Natural killer cell (primary cell): ENCODE results near the gene TEX2. TPM values are rescaled to one million over a fixed set of nuclear protein-coding genes. Genes with fewer than 3 reads are reported as not detected.

Experiments used
- ATAC-seq, 3 donors: fragments of 150-1000 bp in 2 of 3; fragments of 200-7000 bp in 1 of 3; cut with Tn5 transposase; 1 replicate in 1 of 3; 2 replicates in 2 of 3; pipeline ENCODE4 v1.10.0; 2021; ENCODE audit warnings: mild to moderate bottlenecking in 2 of 3, moderate library complexity in 2 of 3
- DNase-seq, 2 donors: peaks; one replicate each; pipeline versions ENCODE4 v3.0.0 to v3.0.0-alpha.2; 2013 to 2021; ENCODE audit warnings: mixed read lengths in 1 of 2
- H3K27ac ChIP-seq: one replicate; pipeline ENCODE4 v1.5.1; 2013; ENCODE audit warnings: mild to moderate bottlenecking, low read length
- H3K27me3 ChIP-seq: one replicate; pipeline ENCODE4 v1.6.1; 2013; ENCODE audit warnings: low read length; ENCODE audit not compliant: control insufficient read depth, insufficient read depth
- H3K36me3 ChIP-seq: one replicate; pipeline ENCODE4 v1.6.1; 2013; ENCODE audit warnings: low read length; ENCODE audit not compliant: control insufficient read depth, insufficient read depth
- H3K4me1 ChIP-seq: one replicate; pipeline ENCODE4 v1.6.1; 2013; ENCODE audit warnings: low read length; ENCODE audit not compliant: control insufficient read depth, insufficient read depth
- H3K4me3 ChIP-seq: one replicate; pipeline ENCODE4 v1.5.1; 2013; ENCODE audit warnings: low read length
- H3K9me3 ChIP-seq: one replicate; pipeline ENCODE4 v1.6.1; 2013; ENCODE audit warnings: low read length; ENCODE audit not compliant: control insufficient read depth, insufficient read depth
- H3K27ac Mint-ChIP-seq, 2 donors: one replicate each; pipeline ENCODE4 v1.8.0; 2022; ENCODE audit warnings: mild to moderate bottlenecking in 2 of 2, mixed read lengths in 2 of 2, moderate library complexity in 1 of 2
- H3K27me3 Mint-ChIP-seq, 2 donors: one replicate each; pipeline ENCODE4 v1.8.0; 2022; ENCODE audit warnings: low read depth in 2 of 2, mixed read lengths in 2 of 2
- H3K36me3 Mint-ChIP-seq: one replicate; pipeline ENCODE4 v1.8.0; 2022; ENCODE audit warnings: mixed read lengths
- H3K4me1 Mint-ChIP-seq, 2 donors: one replicate each; pipeline ENCODE4 v1.8.0; 2022; ENCODE audit warnings: mixed read lengths in 2 of 2
- H3K4me3 Mint-ChIP-seq: one replicate; pipeline ENCODE4 v1.8.0; 2022; ENCODE audit warnings: mild to moderate bottlenecking, moderate library complexity, mixed read lengths
- H3K9me3 Mint-ChIP-seq, 2 donors: one replicate each; pipeline ENCODE4 v1.8.0; 2022; ENCODE audit warnings: mixed read lengths in 2 of 2
- WGBS: methylation state at CpG from one replicate; pipeline ENCODE4 v1.1.7; 2013; ENCODE audit warnings: missing lambda C conversion rate; ENCODE audit not compliant: insufficient coverage; 5-methylcytosine and 5-hydroxymethylcytosine counted together
- intact Hi-C: fragments of 100-400 bp; cut with micrococcal nuclease; formaldehyde crosslinking; loops from one replicate; pipeline ENCODE4 v1.14.2; 2022
- total RNA-seq, 4 donors: library from RNA; stranded (reverse); fragments of 120-200 nt in 1 of 4; gene quantifications; one replicate each; pipeline versions ENCODE4 v1.2.3 to v1.2.4, GENCODE V29; 2013 to 2022
- TF ChIP-seq, protein P1 (sequence below): fragments of 200-600 bp; IDR thresholded peaks from one replicate; pipeline ENCODE4 v1.8.0; 2022; ENCODE audit warnings: antibody characterized with exemption

TEX2 gene
- total RNA-seq, 3 donors from 2014 or later (not counting 1 experiment from before 2014, with no cell fraction given), result 8.3 to 16.3 (median 11.3) TPM

DNA sequence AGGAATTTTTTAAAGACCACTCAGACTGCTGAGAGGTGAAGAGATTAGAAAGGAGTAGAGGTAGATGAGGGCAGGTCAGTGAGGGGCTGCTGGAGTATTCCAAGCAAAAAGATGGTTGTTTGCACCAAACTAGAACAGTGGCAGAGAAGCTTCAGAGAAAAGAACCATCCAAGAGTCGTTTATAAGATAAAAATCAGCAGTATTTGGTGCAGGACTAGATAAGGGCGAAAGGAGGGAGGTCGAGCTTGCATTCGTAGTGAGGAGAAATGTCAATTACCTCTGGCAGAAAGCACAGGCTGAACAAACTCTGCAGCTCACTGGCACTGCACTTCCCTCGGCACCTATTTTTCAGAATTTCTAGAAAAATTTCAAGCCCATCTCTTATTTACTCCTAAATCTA, 9.6 kb downstream of the TEX2 start:
- Histone ChIP-seq H3K4me1 (no peaks in the 10 kb centered on the region), H3K9me3 (no peaks in the 10 kb centered on the region), H3K27ac (no peak overlapping the region), H3K36me3 (no peaks in the 10 kb centered on the region), H3K27me3 (no peaks in the 10 kb centered on the region), H3K4me3 (no peak overlapping the region)
- intact Hi-C loops, result no loop called here
- ATAC-seq, result no peak
- Mint-ChIP-seq H3K27ac (no peak overlapping the region), H3K36me3 (no peaks in the 10 kb centered on the region), H3K9me3 (no peaks in the 10 kb centered on the region), H3K27me3 (no peaks in the 10 kb centered on the region), H3K4me3 (no peak overlapping the region), H3K4me1 (peaks cover 0 to 6% of the 10 kb centered on the region in 2 donors)
- WGBS, result 83% methylated on average over 5 of the region's 5 CpGs
- TF ChIP-seq, protein P1, sequence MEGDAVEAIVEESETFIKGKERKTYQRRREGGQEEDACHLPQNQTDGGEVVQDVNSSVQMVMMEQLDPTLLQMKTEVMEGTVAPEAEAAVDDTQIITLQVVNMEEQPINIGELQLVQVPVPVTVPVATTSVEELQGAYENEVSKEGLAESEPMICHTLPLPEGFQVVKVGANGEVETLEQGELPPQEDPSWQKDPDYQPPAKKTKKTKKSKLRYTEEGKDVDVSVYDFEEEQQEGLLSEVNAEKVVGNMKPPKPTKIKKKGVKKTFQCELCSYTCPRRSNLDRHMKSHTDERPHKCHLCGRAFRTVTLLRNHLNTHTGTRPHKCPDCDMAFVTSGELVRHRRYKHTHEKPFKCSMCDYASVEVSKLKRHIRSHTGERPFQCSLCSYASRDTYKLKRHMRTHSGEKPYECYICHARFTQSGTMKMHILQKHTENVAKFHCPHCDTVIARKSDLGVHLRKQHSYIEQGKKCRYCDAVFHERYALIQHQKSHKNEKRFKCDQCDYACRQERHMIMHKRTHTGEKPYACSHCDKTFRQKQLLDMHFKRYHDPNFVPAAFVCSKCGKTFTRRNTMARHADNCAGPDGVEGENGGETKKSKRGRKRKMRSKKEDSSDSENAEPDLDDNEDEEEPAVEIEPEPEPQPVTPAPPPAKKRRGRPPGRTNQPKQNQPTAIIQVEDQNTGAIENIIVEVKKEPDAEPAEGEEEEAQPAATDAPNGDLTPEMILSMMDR, result no peak
- DNase-seq, result no peak

DNA sequence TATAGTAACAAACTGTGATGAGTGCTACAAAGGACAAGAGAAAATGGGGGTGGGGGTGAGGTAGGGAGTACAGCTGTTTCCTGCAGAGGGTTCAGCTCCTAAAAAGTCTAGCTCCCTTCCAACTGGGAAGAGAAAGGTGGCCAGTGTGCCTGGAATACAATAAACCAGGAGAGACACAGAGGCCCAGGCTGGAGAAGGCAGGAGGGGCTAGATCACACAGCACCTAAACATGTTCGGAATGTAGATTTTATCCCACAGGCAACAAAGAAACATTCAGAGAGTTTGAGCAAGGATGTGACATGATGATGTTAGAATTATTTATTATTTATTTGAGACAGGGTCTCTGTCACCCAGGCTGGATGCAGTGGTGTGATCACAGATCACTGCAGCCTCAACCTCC, 10.2 kb downstream of the TEX2 start:
- Histone ChIP-seq H3K36me3 (no peaks in the 10 kb centered on the region), H3K27ac (no peak overlapping the region), H3K27me3 (no peaks in the 10 kb centered on the region), H3K9me3 (no peaks in the 10 kb centered on the region), H3K4me3 (no peak overlapping the region), H3K4me1 (no peaks in the 10 kb centered on the region)
- no peak overlapping the region for H3K4me3 Mint-ChIP-seq
- H3K27me3 Mint-ChIP-seq, result no peaks in the 10 kb centered on the region
- no peaks in the 10 kb centered on the region for H3K36me3 Mint-ChIP-seq
- ATAC-seq (no peak), DNase-seq (no peak)
- no CpG with 5 or more reads among the region's 1 CpG for WGBS
- H3K9me3 Mint-ChIP-seq, result no peaks in the 10 kb centered on the region
- intact Hi-C loops, result no loop called here
- TF ChIP-seq, protein P1, result no peak
- H3K27ac Mint-ChIP-seq, result no peak overlapping the region
- peaks cover 0 to 6% of the 10 kb centered on the region in 2 donors for H3K4me1 Mint-ChIP-seq

DNA sequence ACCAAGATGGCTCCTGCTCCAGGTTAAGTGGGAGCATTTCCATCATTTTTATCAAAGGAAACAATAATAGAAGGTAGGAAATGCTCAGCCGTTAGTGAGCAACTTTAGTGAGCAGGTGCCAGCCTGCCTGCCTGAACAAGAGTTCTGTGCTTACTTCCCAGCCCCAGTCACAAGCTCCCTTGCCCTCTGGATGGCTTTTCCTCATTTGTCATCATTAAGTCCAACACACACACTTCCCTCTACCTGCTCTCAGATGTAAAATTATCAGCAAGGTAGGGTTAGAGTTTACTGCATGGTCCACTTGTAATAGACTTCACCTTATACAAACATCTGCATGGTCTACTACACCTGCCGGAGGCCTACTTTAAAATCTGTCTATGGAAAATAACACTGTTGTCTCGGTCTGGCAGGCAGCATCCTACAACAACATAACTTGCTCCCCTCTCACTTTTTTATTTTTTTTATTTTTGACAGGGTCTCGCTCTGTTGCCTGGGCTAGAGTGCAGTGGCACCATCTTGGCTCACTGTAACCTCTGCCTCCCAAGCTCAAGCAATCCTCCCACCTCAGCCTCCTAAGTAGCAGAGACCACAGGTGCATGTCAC, 12.7 kb downstream of the TEX2 start:
- no peak overlapping the region for H3K4me3 ChIP-seq
- Mint-ChIP-seq H3K27ac (no peak overlapping the region), H3K36me3 (no peaks in the 10 kb centered on the region), H3K9me3 (no peaks in the 10 kb centered on the region), H3K4me1 (peaks cover 4 to 5% of the 10 kb centered on the region in 2 donors), H3K27me3 (no peaks in the 10 kb centered on the region), H3K4me3 (no peak overlapping the region)
- intact Hi-C loops, result no loop called here
- WGBS, result 80% methylated on average over 4 of the region's 4 CpGs
- ATAC-seq (no peak), DNase-seq (no peak)
- no peak overlapping the region for H3K27ac ChIP-seq
- H3K27me3 ChIP-seq, result no peaks in the 10 kb centered on the region
- no peaks in the 10 kb centered on the region for H3K9me3 ChIP-seq
- TF ChIP-seq, protein P1, result no peak
- no peaks in the 10 kb centered on the region for H3K4me1 ChIP-seq
- no peaks in the 10 kb centered on the region for H3K36me3 ChIP-seq

DNA sequence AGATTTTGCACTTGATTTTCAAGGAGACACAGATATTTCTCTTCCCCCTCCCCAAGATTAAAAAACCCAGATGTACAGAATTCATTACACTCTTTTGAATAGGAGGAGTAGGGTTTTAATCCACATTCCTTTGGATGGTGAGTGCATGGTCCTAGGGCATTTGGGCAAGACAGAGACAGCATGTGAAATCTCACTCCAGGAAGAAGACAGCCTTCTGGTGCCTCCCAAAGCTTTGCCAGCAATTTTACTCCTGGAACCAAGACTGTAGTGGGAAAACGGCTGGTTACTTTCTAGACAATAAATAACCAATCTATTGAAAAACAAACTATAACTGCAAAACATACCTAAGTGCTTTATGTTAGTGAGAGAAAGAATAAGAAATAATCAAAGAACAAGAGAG, 15.2 kb downstream of the TEX2 start:
- no CpG with 5 or more reads among the region's 1 CpG for WGBS

More for the DNA sequence above, 15.2 kb downstream of the TEX2 start:
- Mint-ChIP-seq H3K9me3 (no peaks in the 10 kb centered on the region), H3K27ac (no peak overlapping the region), H3K4me1 (peaks cover 9 to 16% of the 10 kb centered on the region in 2 donors), H3K27me3 (no peaks in the 10 kb centered on the region), H3K36me3 (no peaks in the 10 kb centered on the region), H3K4me3 (no peak overlapping the region)
- ATAC-seq (no peak), DNase-seq (no peak)
- H3K27me3 ChIP-seq, result no peaks in the 10 kb centered on the region
- H3K9me3 ChIP-seq, result no peaks in the 10 kb centered on the region
- H3K4me1 ChIP-seq, result no peaks in the 10 kb centered on the region
- no peaks in the 10 kb centered on the region for H3K36me3 ChIP-seq
- TF ChIP-seq, protein P1, result no peak
- no peak overlapping the region for H3K27ac ChIP-seq
- H3K4me3 ChIP-seq, result no peak overlapping the region
- intact Hi-C loops, result no loop called here
